Cardiac fibroblast (primary cell): ENCODE data around the gene AADAT.

Experiments used
- DNase-seq, 2 donors: peaks; one replicate each; pipeline versions ENCODE4 v3.0.0 to v3.0.0-alpha.2; 2010; ENCODE audit warnings: low read depth in 2 of 2
- H3K4me3 ChIP-seq, 2 donors: replicated peaks in 1 of 2; 1 replicate in 1 of 2; 2 replicates in 1 of 2; pipeline ENCODE4 v1.5.1; 2011; ENCODE audit warnings: low read depth in 2 of 2, low read length in 2 of 2, mild to moderate bottlenecking in 2 of 2, moderate library complexity in 1 of 2
- TF ChIP-seq, protein P1 (sequence below): IDR thresholded peaks from one replicate; pipeline ENCODE4 v1.5.1; 2011; ENCODE audit warnings: low read depth, mild to moderate bottlenecking, low read length, inconsistent platforms

Gene AADAT

DNA sequence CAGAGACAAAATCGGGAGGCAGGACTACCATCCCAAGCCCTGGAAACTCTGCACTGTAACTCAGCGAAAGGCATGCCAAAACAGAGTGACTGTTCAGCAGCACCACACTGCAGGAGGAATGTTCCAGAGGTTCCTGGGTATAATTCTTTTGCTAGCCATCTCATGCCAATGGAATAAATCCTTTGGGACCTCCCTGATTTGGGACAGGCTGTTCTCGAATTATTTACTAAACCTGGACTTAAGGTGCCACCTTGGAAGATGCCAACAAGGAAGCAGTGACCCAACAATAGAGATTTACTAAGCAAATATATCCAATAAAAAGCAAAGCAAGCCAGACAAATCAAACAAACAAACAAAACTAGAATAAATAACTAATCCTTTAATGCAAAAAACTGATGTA lies 9.3 kb downstream of the AADAT start:
- DNase-seq = no peak
- H3K4me3 ChIP-seq = no peak overlapping the region
- TF ChIP-seq, protein P1, sequence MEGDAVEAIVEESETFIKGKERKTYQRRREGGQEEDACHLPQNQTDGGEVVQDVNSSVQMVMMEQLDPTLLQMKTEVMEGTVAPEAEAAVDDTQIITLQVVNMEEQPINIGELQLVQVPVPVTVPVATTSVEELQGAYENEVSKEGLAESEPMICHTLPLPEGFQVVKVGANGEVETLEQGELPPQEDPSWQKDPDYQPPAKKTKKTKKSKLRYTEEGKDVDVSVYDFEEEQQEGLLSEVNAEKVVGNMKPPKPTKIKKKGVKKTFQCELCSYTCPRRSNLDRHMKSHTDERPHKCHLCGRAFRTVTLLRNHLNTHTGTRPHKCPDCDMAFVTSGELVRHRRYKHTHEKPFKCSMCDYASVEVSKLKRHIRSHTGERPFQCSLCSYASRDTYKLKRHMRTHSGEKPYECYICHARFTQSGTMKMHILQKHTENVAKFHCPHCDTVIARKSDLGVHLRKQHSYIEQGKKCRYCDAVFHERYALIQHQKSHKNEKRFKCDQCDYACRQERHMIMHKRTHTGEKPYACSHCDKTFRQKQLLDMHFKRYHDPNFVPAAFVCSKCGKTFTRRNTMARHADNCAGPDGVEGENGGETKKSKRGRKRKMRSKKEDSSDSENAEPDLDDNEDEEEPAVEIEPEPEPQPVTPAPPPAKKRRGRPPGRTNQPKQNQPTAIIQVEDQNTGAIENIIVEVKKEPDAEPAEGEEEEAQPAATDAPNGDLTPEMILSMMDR = no peak

DNA sequence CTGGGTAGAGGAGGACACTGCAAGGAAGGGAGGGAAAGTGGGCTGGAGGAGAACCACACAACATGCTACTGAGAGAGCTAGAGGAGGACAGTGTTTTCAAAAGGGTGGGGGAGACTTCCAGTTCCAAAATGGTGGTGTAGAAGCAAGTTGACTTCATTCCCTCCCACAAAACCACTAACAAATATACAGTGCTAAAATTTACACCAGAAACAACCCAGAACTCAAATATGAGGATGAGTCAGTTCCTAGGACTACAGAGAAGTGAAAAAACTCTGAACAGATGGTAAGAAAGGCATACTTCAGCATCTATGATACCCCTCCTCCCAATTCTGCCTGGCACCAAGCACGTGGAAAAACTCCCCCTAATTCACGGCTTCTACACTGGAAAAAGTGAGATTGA lies 9.8 kb downstream of the AADAT start:
- DNase-seq = no peak
- no peak overlapping the region for H3K4me3 ChIP-seq
- TF ChIP-seq, protein P1 = no peak

DNA sequence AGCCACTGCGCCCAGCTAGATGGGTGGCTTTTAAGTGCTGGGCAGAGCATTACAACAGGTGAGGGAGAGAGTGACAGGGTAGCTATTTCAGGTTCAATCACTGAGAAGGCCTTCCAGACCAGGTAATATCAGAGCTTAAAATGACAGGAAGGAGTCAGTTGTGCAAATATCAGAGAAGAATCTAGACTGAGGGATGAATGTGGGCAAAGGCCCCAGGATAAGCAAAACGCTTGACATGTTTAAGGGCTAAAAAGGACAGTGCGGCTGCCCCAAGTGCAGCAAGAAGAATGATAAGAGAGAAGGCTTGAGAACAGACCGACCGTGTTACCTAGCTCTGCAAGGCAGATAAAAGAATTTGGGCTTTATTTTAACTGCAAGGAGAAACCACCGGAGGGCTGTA lies 18.6 kb downstream of the AADAT start:
- H3K4me3 ChIP-seq = no peak overlapping the region
- DNase-seq = no peak
- TF ChIP-seq, protein P1 = no peak

DNA sequence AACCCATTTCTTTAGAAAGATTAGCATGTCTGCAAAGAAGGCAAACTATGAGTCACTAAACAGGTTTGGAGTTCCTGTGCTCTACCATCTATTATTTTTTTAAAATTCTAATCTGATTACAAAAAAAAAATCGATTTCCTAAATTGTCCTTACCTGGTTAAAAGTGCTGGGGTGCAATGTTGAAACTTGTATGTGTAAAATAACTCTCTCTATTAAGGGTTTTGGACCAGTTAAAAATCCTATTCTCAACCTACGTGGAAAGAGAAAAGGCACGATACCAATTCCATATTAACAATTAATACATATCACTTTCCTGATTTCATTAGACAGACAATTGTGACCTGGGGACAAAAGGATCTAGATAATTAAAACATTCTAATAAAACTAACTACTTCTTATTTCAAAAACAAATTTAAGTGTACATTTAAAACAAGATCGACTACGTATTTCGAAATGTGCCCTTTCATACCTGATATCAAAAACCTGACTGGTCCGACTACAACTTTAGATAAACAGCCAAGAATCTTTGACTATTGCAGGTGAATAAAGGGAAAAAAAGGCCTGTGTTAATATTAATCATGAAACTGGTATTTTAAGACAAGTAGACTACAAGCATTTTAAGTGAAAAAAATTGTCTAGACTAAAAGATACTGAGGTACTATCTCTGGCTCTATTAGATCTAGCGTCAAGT lies 21.2 kb downstream of the AADAT start:
- no peak for DNase-seq
- no peak overlapping the region for H3K4me3 ChIP-seq
- TF ChIP-seq, protein P1 = no peak

DNA sequence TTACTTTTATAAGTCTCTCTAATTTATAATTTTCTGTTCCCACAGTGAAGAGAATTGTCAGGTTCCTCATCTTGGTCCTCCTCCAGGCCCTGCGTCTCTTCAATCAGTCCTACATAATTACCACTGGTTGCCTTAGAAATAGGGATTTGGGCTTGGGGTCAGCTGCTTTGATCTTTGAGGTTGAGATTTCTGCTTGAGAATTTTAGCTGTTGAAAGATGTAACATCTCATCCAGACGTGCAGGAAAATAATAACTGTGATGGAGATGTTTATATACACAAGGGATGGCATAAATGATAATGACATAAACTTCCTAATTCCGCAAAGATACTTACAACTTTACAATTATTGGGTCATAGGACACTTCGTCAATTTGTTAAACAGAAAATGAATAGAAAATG lies 30.3 kb downstream of the AADAT start:
- TF ChIP-seq, protein P1 = no peak
- no peak for DNase-seq
- no peak overlapping the region for H3K4me3 ChIP-seq

DNA sequence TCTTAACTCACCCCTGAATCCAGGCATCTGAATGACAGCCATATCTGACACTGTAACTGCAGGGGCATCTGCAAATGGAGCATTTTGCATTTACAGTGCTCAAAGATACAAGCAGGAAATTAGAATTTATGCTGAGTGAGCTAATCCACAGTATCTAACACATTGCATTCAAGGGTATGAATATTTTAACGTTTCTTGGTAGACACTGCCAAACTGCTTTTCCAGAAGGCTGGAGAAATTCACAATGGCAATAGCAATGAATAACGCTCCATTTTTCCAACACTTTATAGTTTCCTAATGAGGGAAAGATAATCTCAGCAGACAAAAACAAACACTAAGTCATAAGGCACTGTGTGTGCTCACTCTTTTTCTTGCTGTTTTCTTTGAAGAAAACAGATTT lies 30.9 kb downstream of the AADAT start:
- TF ChIP-seq, protein P1 = no peak
- no peak overlapping the region for H3K4me3 ChIP-seq
- no peak for DNase-seq

DNA sequence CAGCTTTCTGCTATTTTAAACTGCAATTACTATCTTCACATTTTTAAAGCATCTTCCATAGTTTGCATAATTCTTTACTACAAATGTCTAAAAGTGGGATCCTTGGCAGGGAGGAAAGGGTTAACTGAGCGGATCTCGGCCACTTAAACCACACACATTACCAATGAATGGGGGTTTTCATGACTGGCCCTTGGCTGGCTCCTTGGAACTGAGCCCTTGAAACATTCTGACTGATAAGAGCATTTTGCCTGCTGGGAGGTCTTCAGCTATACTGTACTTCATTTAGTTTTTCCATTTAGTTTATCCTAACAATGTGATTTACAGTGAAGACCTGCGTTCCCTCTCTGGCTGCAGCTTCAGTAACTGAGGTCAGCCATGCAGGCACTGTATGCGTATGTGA lies 31.9 kb downstream of the AADAT start:
- DNase-seq = peak in 1 of 2 donors; percentile 2
- H3K4me3 ChIP-seq = no peak overlapping the region
- TF ChIP-seq, protein P1 = no peak
